ENCODE data around the gene TTYH2.

Gene TTYH2

GRCh38 chr17:74244128-74244527, 30.8 kb downstream of the TTYH2 start:
- TF ChIP-seq GATA3 (IDR thresholded peaks at IDR 0.05; ENCODE audit: low read depth, low read length) (no peak), GATA2 (IDR thresholded peaks at IDR 0.05; ENCODE audit: low read depth, low read length) (no peak)

- no peak for TF ChIP-seq GATA3 (IDR thresholded peaks at IDR 0.05; ENCODE audit: low read depth, low read length)
Measured at GRCh38 chr17:74244548-74244947, 31.2 kb downstream of the TTYH2 start.

GRCh38 chr17:74245145-74245831, 31.9 kb downstream of the TTYH2 start:
- TF ChIP-seq GATA3 (IDR thresholded peaks at IDR 0.05; ENCODE audit: low read depth, low read length) (no peak), GATA2 (IDR thresholded peaks at IDR 0.05; ENCODE audit: low read depth, low read length) (no peak)

- TF ChIP-seq GATA3 (IDR thresholded peaks at IDR 0.05; ENCODE audit: low read depth, low read length) (no peak), GATA2 (IDR thresholded peaks at IDR 0.05; ENCODE audit: low read depth, low read length) (no peak)
Measured at GRCh38 chr17:74245871-74246270, 32.5 kb downstream of the TTYH2 start.

- TF ChIP-seq GATA2 (IDR thresholded peaks at IDR 0.05; ENCODE audit: low read depth, low read length) (no peak), GATA3 (IDR thresholded peaks at IDR 0.05; ENCODE audit: low read depth, low read length) (no peak)
Measured at GRCh38 chr17:74249590-74250270, 36.4 kb downstream of the TTYH2 start.

GRCh38 chr17:74250324-74250995, 37.1 kb downstream of the TTYH2 start:
- TF ChIP-seq GATA3 (IDR thresholded peaks at IDR 0.05; ENCODE audit: low read depth, low read length) = no peak
- no peak for TF ChIP-seq GATA2 (IDR thresholded peaks at IDR 0.05; ENCODE audit: low read depth, low read length)

- TF ChIP-seq GATA3 (IDR thresholded peaks at IDR 0.05; ENCODE audit: low read depth, low read length) (no peak), GATA2 (IDR thresholded peaks at IDR 0.05; ENCODE audit: low read depth, low read length) (no peak)
Measured at GRCh38 chr17:74251051-74251450, 37.7 kb downstream of the TTYH2 start.

GRCh38 chr17:74251569-74251968, 38.2 kb downstream of the TTYH2 start:
- TF ChIP-seq GATA3 (IDR thresholded peaks at IDR 0.05; ENCODE audit: low read depth, low read length) (no peak), GATA2 (IDR thresholded peaks at IDR 0.05; ENCODE audit: low read depth, low read length) (no peak)

- TF ChIP-seq GATA2 (IDR thresholded peaks at IDR 0.05; ENCODE audit: low read depth, low read length) = no peak
- no peak for TF ChIP-seq GATA3 (IDR thresholded peaks at IDR 0.05; ENCODE audit: low read depth, low read length)
Measured at GRCh38 chr17:74252211-74252610, 38.8 kb downstream of the TTYH2 start.

- TF ChIP-seq GATA2 (IDR thresholded peaks at IDR 0.05; ENCODE audit: low read depth, low read length) (no peak), GATA3 (IDR thresholded peaks at IDR 0.05; ENCODE audit: low read depth, low read length) (no peak)
Measured at GRCh38 chr17:74253036-74253435, 39.7 kb downstream of the TTYH2 start.

GRCh38 chr17:74257311-74257710, 43.9 kb downstream of the TTYH2 start:
- TF ChIP-seq GATA3 (IDR thresholded peaks at IDR 0.05; ENCODE audit: low read depth, low read length) (no peak), GATA2 (IDR thresholded peaks at IDR 0.05; ENCODE audit: low read depth, low read length) (no peak)

- TF ChIP-seq GATA3 (IDR thresholded peaks at IDR 0.05; ENCODE audit: low read depth, low read length) (no peak), GATA2 (IDR thresholded peaks at IDR 0.05; ENCODE audit: low read depth, low read length) (no peak)
Measured at GRCh38 chr17:74259667-74260524, 46.5 kb downstream of the TTYH2 start.

- TF ChIP-seq GATA3 (IDR thresholded peaks at IDR 0.05; ENCODE audit: low read depth, low read length) = no peak
Measured at GRCh38 chr17:74260525-74260850, 47.1 kb downstream of the TTYH2 start.

GRCh38 chr17:74262601-74263000, 49.2 kb downstream of the TTYH2 start:
- TF ChIP-seq GATA2 (IDR thresholded peaks at IDR 0.05; ENCODE audit: low read depth, low read length) (no peak), GATA3 (IDR thresholded peaks at IDR 0.05; ENCODE audit: low read depth, low read length) (no peak)

Measured in SH-SY5Y (cell line).